SK-N-SH (cell line): ENCODE results near the gene NDUFC2. TPM values are rescaled to one million over a fixed set of nuclear protein-coding genes. Genes with fewer than 3 reads are reported as not detected.

Source experiments
- CTCF ChIA-PET: fragments of 300-600, 350-600 bp; formaldehyde crosslinking; extraction: SDS; loops from one replicate; lab custom pipeline; 2021; lab: Yijun Ruan, JAX
- POLR2A ChIA-PET: fragments of 350-600 bp; sonication (Branson Sonifier 250); formaldehyde crosslinking; extraction: SDS; loops from one replicate; lab custom pipeline; 2020; ENCODE audit warnings: antibody characterized with exemption, inconsistent platforms; lab: Yijun Ruan, JAX
- DNase-seq: peaks from one replicate; pipeline ENCODE4 v3.0.0; 2012
- H2AFZ ChIP-seq: fragments of 200-600 bp; sonication (generic); 2 replicates; pipeline ENCODE4 v1.8.1; 2016; ENCODE audit warnings: antibody characterized with exemption, mild to moderate bottlenecking, low read depth
- H3F3A ChIP-seq: fragments of 200-600 bp; sonication (generic); replicated peaks from 2 replicates; pipeline ENCODE3; 2016; ENCODE audit warnings: antibody characterized with exemption, mild to moderate bottlenecking; ENCODE audit not compliant: insufficient read depth
- H3K27ac ChIP-seq, 2 experiments: fragments of 200-500 bp in 1 of 2; fragments of 200-600 bp in 1 of 2; sonication (Bioruptor generic) in 1 of 2; sonication (generic), shearing (Covaris generic) in 1 of 2; 2 replicates each; pipeline versions ENCODE4 v1.5.1 to v1.6.1; 2014 to 2016; ENCODE audit warnings: low read depth in 2 of 2, inconsistent platforms in 1 of 2, low read length in 1 of 2, mild to moderate bottlenecking in 1 of 2, mixed read lengths in 1 of 2
- H3K27me3 ChIP-seq: fragments of 200-600 bp; sonication (generic), shearing (Covaris generic); 2 replicates; pipeline ENCODE4 v1.6.1; 2016; ENCODE audit warnings: mixed run types; ENCODE audit not compliant: insufficient read depth
- H3K36me3 ChIP-seq, 2 experiments: fragments of 200-500 bp in 1 of 2; fragments of 200-600 bp in 1 of 2; sonication (Bioruptor generic) in 1 of 2; sonication (generic) in 1 of 2; replicated peaks in 1 of 2; 2 replicates each; pipeline versions ENCODE3 to v1.5.1; 2014 to 2016; ENCODE audit warnings: low read length in 1 of 2, mild to moderate bottlenecking in 1 of 2; ENCODE audit not compliant: insufficient read depth in 2 of 2, control insufficient read depth in 1 of 2
- H3K4me1 ChIP-seq, 2 experiments: fragments of 200-500 bp in 1 of 2; fragments of 200-600 bp in 1 of 2; sonication (Bioruptor generic) in 1 of 2; sonication (generic), shearing (Covaris generic) in 1 of 2; 2 replicates each; pipeline versions ENCODE4 v1.5.1 to v1.6.1; 2014 to 2016; ENCODE audit warnings: low read depth in 1 of 2, low read length in 1 of 2, mixed run types in 1 of 2; ENCODE audit not compliant: insufficient read depth in 2 of 2, control insufficient read depth in 1 of 2
- H3K4me2 ChIP-seq: fragments of 200-600 bp; sonication (generic), shearing (Covaris generic); 2 replicates; pipeline ENCODE4 v1.6.1; 2017; ENCODE audit warnings: mixed run types
- H3K4me3 ChIP-seq, 2 experiments: fragments of 200-500 bp in 1 of 2; fragments of 200-600 bp in 1 of 2; sonication (Bioruptor generic) in 1 of 2; sonication (generic), shearing (Covaris generic) in 1 of 2; 2 replicates each; pipeline versions ENCODE4 v1.5.1 to v1.8.1; 2014 to 2016; ENCODE audit warnings: low read depth in 2 of 2, inconsistent platforms in 1 of 2, low read length in 1 of 2, mild to moderate bottlenecking in 1 of 2, mixed read lengths in 1 of 2, moderate library complexity in 1 of 2
- H3K79me2 ChIP-seq: fragments of 200-600 bp; sonication (generic); 2 replicates; pipeline ENCODE4 v1.8.1; 2017; ENCODE audit warnings: mild to moderate bottlenecking; ENCODE audit not compliant: insufficient read depth
- H3K9ac ChIP-seq: fragments of 200-600 bp; sonication (generic); 2 replicates; pipeline ENCODE4 v1.6.1; 2017; ENCODE audit warnings: mixed run types
- H3K9me2 ChIP-seq: fragments of 200-600 bp; sonication (generic); 2 replicates; pipeline ENCODE4 v1.6.1; 2017; ENCODE audit warnings: mixed run types
- H3K9me3 ChIP-seq: fragments of 200-600 bp; sonication (generic); 2 replicates; pipeline ENCODE4 v1.6.1; 2017; ENCODE audit warnings: mixed run types, mild to moderate bottlenecking, moderate library complexity
- H4K20me1 ChIP-seq: fragments of 200-600 bp; sonication (generic); 2 replicates; pipeline ENCODE4 v1.6.1; 2017; ENCODE audit warnings: mild to moderate bottlenecking, mixed run types; ENCODE audit not compliant: insufficient read depth
- ELF1 ChIP-seq: IDR thresholded peaks from 2 replicates; pipeline ENCODE4 v1.4.0; 2012
- EP300 ChIP-seq, 2 experiments: IDR thresholded peaks; 2 replicates each; pipeline versions ENCODE4 v1.4.0 to v1.6.1; 2012; ENCODE audit warnings: borderline replicate concordance in 1 of 2, low read depth in 1 of 2, low read length in 1 of 2
- FOXM1 ChIP-seq: IDR thresholded peaks from 2 replicates; pipeline ENCODE4 v1.4.0; 2012; ENCODE audit warnings: low read depth, mild to moderate bottlenecking
- GABPA ChIP-seq: IDR thresholded peaks from 2 replicates; pipeline ENCODE4 v1.4.0; 2012; ENCODE audit warnings: low read depth, mild to moderate bottlenecking
- GATA2 ChIP-seq: sonication (generic); formaldehyde crosslinking; IDR thresholded peaks from 2 replicates; pipeline ENCODE4 v1.5.0; 2020; ENCODE audit warnings: mild to moderate bottlenecking, missing genetic modification reagents
- JUND ChIP-seq: IDR thresholded peaks from 2 replicates; pipeline ENCODE4 v1.4.0; 2012
- MEF2A ChIP-seq: IDR thresholded peaks from 2 replicates; pipeline ENCODE4 v1.4.0; 2012; ENCODE audit warnings: low read depth, borderline replicate concordance
- NFIC ChIP-seq: IDR thresholded peaks from 2 replicates; pipeline ENCODE4 v1.4.0; 2012; ENCODE audit warnings: borderline replicate concordance
- NRF1 ChIP-seq: IDR thresholded peaks from 2 replicates; pipeline ENCODE4 v1.6.1; 2012; ENCODE audit warnings: low read depth, mild to moderate bottlenecking, low read length
- RAD21 ChIP-seq: IDR thresholded peaks from 2 replicates; pipeline ENCODE4 v1.6.1; 2012; ENCODE audit warnings: mild to moderate bottlenecking, low read length
- RFX5 ChIP-seq: IDR thresholded peaks from 2 replicates; pipeline ENCODE4 v1.6.1; 2012; ENCODE audit warnings: mild to moderate bottlenecking, improper control_type of control experiment, low read length
- TCF12 ChIP-seq: IDR thresholded peaks from 2 replicates; pipeline ENCODE4 v1.4.0; 2012
- WGBS: methylation state at CpG from one replicate; pipeline ENCODE4 v1.1.6; 2017; ENCODE audit warnings: low lambda C conversion rate; 5-methylcytosine and 5-hydroxymethylcytosine counted together
- polyA plus RNA-seq, 3 experiments: library from polyadenylated mRNA; depleted of rRNA; stranded (reverse); fragments of >200 nt; gene quantifications; 2 replicates each; pipeline ENCODE4 v1.2.3, GENCODE V29; 2012
- TF ChIP-seq, protein P1 (sequence below): IDR thresholded peaks from 2 replicates; pipeline ENCODE4 v1.4.0; 2012; ENCODE audit warnings: low read depth, borderline replicate concordance
- TF ChIP-seq, protein P2 (sequence below): IDR thresholded peaks from 2 replicates; pipeline ENCODE4 v1.4.0; 2012; ENCODE audit warnings: low read depth
- TF ChIP-seq, protein P3 (sequence below): fragments of 150-350 bp; IDR thresholded peaks from 2 replicates; pipeline ENCODE4 v1.6.1; 2016; ENCODE audit warnings: mild to moderate bottlenecking, low read depth, low read length
- TF ChIP-seq, protein P4 (sequence below): IDR thresholded peaks from 2 replicates; pipeline ENCODE4; 2012
- TF ChIP-seq, protein P5 (sequence below): IDR thresholded peaks from 2 replicates; pipeline ENCODE4 v1.4.0; 2012; ENCODE audit warnings: low read depth, borderline replicate concordance

Gene NDUFC2
- polyA plus RNA-seq, 1 of the 3 experiments (the other 2 are of a cell fraction): 235 TPM

DNA sequence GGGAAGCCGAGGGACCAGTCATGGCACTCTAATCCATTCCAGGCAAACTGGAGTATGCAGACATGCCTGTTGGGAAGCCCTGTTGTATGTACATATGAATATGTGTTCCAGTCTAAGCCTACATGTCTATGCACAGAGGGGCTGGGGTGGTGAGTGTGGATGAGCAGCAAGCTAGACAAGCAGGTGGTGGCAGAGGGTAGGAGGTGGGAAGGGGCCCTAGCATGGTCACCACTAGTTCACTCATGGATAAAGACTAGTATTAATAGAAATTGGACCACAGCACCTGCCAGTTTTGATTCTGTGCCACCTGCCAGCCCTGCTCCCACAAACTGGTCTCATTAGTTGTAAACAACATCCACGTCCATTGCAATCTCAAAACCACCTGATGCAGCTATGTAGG is 14.5 kb downstream of the NDUFC2 start:
- no peak overlapping the region for H2AFZ ChIP-seq
- peaks cover 6% of the 10 kb centered on the region; the same call in 1 of the 2 replicates for H3K79me2 ChIP-seq
- peaks cover 6% of the 10 kb centered on the region for H3F3A ChIP-seq
- H3K9me2 ChIP-seq: no peaks in the 10 kb centered on the region
- H3K4me1 ChIP-seq: peaks cover 4 to 5% of the 10 kb centered on the region in 2 experiments; a peak in 2 of 4 replicates
- H3K9me3 ChIP-seq: no peaks in the 10 kb centered on the region
- H3K4me3 ChIP-seq: no peak overlapping the region
- no peaks in the 10 kb centered on the region for H4K20me1 ChIP-seq
- no peak overlapping the region for H3K9ac ChIP-seq
- H3K27me3 ChIP-seq: no peaks in the 10 kb centered on the region
- no peak for DNase-seq
- ChIA-PET CTCF (interaction anchor here (0.6 to 2.0 kb wide), 3 partner anchors 18 to 245 kb away, joined by 3 to 7 read pairs (median 3); partner anchors contain the start of gene RSF1), POLR2A (no interaction called here)
- peaks cover 18 to 24% of the 10 kb centered on the region in 2 experiments for H3K36me3 ChIP-seq
- H3K27ac ChIP-seq: no peak overlapping the region
- 100% methylated on average over 1 of the region's 2 CpGs for WGBS
- no peak for TF ChIP-seq RAD21
- TF ChIP-seq, protein P1, sequence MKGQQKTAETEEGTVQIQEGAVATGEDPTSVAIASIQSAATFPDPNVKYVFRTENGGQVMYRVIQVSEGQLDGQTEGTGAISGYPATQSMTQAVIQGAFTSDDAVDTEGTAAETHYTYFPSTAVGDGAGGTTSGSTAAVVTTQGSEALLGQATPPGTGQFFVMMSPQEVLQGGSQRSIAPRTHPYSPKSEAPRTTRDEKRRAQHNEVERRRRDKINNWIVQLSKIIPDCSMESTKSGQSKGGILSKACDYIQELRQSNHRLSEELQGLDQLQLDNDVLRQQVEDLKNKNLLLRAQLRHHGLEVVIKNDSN: no peak
- no peak for TF ChIP-seq JUND
- TF ChIP-seq, protein P2, sequence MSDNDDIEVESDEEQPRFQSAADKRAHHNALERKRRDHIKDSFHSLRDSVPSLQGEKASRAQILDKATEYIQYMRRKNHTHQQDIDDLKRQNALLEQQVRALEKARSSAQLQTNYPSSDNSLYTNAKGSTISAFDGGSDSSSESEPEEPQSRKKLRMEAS: no peak
- TF ChIP-seq MEF2A: no peak
- TF ChIP-seq RFX5: no peak
- TF ChIP-seq EP300 (IDR thresholded peaks at IDR 0.05; ENCODE audit: borderline replicate concordance in 1 of 2, low read depth in 1 of 2, low read length in 1 of 2): no peak
- no peak for TF ChIP-seq NFIC
- TF ChIP-seq, protein P3, sequence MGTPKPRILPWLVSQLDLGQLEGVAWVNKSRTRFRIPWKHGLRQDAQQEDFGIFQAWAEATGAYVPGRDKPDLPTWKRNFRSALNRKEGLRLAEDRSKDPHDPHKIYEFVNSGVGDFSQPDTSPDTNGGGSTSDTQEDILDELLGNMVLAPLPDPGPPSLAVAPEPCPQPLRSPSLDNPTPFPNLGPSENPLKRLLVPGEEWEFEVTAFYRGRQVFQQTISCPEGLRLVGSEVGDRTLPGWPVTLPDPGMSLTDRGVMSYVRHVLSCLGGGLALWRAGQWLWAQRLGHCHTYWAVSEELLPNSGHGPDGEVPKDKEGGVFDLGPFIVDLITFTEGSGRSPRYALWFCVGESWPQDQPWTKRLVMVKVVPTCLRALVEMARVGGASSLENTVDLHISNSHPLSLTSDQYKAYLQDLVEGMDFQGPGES: no peak
- TF ChIP-seq TCF12: no peak
- no peak for TF ChIP-seq FOXM1
- no peak for TF ChIP-seq GABPA
- no peak for TF ChIP-seq NRF1
- no peak for TF ChIP-seq ELF1
- TF ChIP-seq, protein P4, sequence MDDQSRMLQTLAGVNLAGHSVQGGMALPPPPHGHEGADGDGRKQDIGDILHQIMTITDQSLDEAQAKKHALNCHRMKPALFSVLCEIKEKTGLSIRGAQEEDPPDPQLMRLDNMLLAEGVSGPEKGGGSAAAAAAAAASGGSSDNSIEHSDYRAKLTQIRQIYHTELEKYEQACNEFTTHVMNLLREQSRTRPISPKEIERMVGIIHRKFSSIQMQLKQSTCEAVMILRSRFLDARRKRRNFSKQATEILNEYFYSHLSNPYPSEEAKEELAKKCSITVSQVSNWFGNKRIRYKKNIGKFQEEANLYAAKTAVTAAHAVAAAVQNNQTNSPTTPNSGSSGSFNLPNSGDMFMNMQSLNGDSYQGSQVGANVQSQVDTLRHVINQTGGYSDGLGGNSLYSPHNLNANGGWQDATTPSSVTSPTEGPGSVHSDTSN: no peak
- TF ChIP-seq GATA2: no peak
- TF ChIP-seq, protein P5, sequence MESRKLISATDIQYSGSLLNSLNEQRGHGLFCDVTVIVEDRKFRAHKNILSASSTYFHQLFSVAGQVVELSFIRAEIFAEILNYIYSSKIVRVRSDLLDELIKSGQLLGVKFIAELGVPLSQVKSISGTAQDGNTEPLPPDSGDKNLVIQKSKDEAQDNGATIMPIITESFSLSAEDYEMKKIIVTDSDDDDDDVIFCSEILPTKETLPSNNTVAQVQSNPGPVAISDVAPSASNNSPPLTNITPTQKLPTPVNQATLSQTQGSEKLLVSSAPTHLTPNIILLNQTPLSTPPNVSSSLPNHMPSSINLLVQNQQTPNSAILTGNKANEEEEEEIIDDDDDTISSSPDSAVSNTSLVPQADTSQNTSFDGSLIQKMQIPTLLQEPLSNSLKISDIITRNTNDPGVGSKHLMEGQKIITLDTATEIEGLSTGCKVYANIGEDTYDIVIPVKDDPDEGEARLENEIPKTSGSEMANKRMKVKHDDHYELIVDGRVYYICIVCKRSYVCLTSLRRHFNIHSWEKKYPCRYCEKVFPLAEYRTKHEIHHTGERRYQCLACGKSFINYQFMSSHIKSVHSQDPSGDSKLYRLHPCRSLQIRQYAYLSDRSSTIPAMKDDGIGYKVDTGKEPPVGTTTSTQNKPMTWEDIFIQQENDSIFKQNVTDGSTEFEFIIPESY: no peak
- no peak overlapping the region for H3K4me2 ChIP-seq
